Esophagus muscularis mucosa (tissue), 2 donors: ENCODE results near the gene APLP2.

Experiments
- POLR2A ChIP-seq: fragments of 450-650 bp; IDR thresholded peaks from one replicate; pipeline ENCODE4 v1.6.1; 2017; ENCODE audit warnings: antibody characterized with exemption, moderate library complexity, mild to moderate bottlenecking, low read depth
- POLR2AphosphoS5 ChIP-seq, 2 donors: sonication (generic); formaldehyde crosslinking; IDR thresholded peaks; one replicate each; pipeline ENCODE4 v1.6.1; 2017; ENCODE audit warnings: antibody characterized with exemption in 2 of 2

GRCh38 chr11:130144141-130144540 is 74.4 kb downstream of the APLP2 start:
- TF ChIP-seq POLR2AphosphoS5 (IDR thresholded peaks at IDR 0.05) = no peak
- TF ChIP-seq POLR2A = no peak
